ENCODE data around the gene ITPK1. TPM values are rescaled to one million over a fixed set of nuclear protein-coding genes. Genes with fewer than 3 reads are reported as not detected.

The ITPK1 gene
- total and polyA plus RNA-seq, 2 donors (not counting 3 experiments of a cell fraction or from before 2014, with no cell fraction given), result 39.6 to 51.8 TPM

GRCh38 chr14:93047661-93048060 lies 68.1 kb downstream of the ITPK1 start:
- peak; percentile 19 for DNase-seq (ENCODE audit: low read depth, low spot score)

More at GRCh38 chr14:93047661-93048060, 68.1 kb downstream of the ITPK1 start:
- Histone ChIP-seq H3K79me2 (ENCODE audit: control insufficient read depth, insufficient read depth, low read length) (no peaks in the 10 kb centered on the region), H3K4me3 (replicated peaks in 1 of 3; ENCODE audit: insufficient read depth in 1 of 3, low read depth in 1 of 3, low read length in 3 of 3) (no peak overlapping the region), H2AFZ (ENCODE audit: low read depth, low read length) (no peak overlapping the region), H3K9ac (replicated peaks; ENCODE audit: extremely low read depth, insufficient read depth, low read length) (no peak overlapping the region), H3K27ac (ENCODE audit: insufficient read depth, low read depth, low read length) (no peak overlapping the region), H3K9me1 (replicated peaks; ENCODE audit: control insufficient read depth, extremely low read depth, insufficient read depth, low read length) (no peaks in the 10 kb centered on the region), H3K36me3 (ENCODE audit: control insufficient read depth in 2 of 2, extremely low read depth in 1 of 2, insufficient read depth in 2 of 2, low read length in 2 of 2) (no peaks in the 10 kb centered on the region), H3K4me2 (ENCODE audit: insufficient read depth, low read length) (no peak overlapping the region), H3K4me1 (ENCODE audit: control insufficient read depth, extremely low read depth, insufficient read depth, low read length) (peaks cover 47% of the 10 kb centered on the region), H4K20me1 (replicated peaks; ENCODE audit: control insufficient read depth, extremely low read depth, insufficient read depth, low read length) (no peaks in the 10 kb centered on the region), H3K27me3 (ENCODE audit: control insufficient read depth in 2 of 2, insufficient read depth in 2 of 2, low read length in 2 of 2) (no peaks in the 10 kb centered on the region), H3K9me3 (replicated peaks; ENCODE audit: control insufficient read depth, insufficient read depth, low read length) (no peaks in the 10 kb centered on the region)
- no peak for FAIRE-seq
- intact Hi-C loops (cut with micrococcal nuclease) (no loop called here), dilution Hi-C loops (cut with MboI; ENCODE audit: extremely low pct_ligation_motif_present, low sequenced_read_pairs) (no loop called here)
- CTCF ChIA-PET, result interaction anchor here (1.1 to 1.2 kb wide), 2 partner anchors 13 to 66 kb away, joined by 3 to 5 read pairs; no protein-coding TSS in a partner anchor
- no peak for TF ChIP-seq FOS (IDR thresholded peaks at IDR 0.05; ENCODE audit: borderline replicate concordance, insufficient read depth, low read length)
- TF ChIP-seq JUN (IDR thresholded peaks at IDR 0.05; ENCODE audit: borderline replicate concordance, insufficient read depth, insufficient read length, low read depth), result no peak
- no peak for TF ChIP-seq GATA2 (IDR thresholded peaks at IDR 0.05; ENCODE audit: insufficient read depth, insufficient read length, low read depth, low read length)
- TF ChIP-seq EZH2 (IDR thresholded peaks at IDR 0.05; ENCODE audit: borderline replicate concordance, low read depth, low read length, severe bottlenecking), result no peak
- no peak for TF ChIP-seq MYC (IDR thresholded peaks at IDR 0.05; ENCODE audit: low read depth, low read length)
- no peak for TF ChIP-seq POLR2A (IDR thresholded peaks at IDR 0.05; ENCODE audit: low read depth, low read length)
- TF ChIP-seq POLR2AphosphoS5 (IDR thresholded peaks at IDR 0.05; ENCODE audit: insufficient read depth, low read depth, low read length), result no peak
- TF ChIP-seq MAX (IDR thresholded peaks at IDR 0.05; ENCODE audit: insufficient read depth, insufficient read length), result no peak
- TF ChIP-seq CTCF (IDR thresholded peaks at IDR 0.05; ENCODE audit: extremely low read depth in 1 of 2, insufficient read depth in 1 of 2, low read depth in 1 of 2, low read length in 2 of 2), result no peak
- POLR2A ChIA-PET, result no interaction called here
- BruUV-seq (replicated peaks), result no TSS peak
